NCI-H748 (cell line): ENCODE measurements around the gene B3GALT2.
"Not testable (repeated sequence)": the region's sequence is repeated elsewhere in the genome, so short reads cannot be mapped to it uniquely, and the experiment has no call there.

ENCODE experiments used
- DNase-seq: peaks from one replicate; lab custom pipeline; 2025; ENCODE audit not compliant: unreplicated experiment; lab: John Stamatoyannopoulos, UW

Gene B3GALT2, protein sequence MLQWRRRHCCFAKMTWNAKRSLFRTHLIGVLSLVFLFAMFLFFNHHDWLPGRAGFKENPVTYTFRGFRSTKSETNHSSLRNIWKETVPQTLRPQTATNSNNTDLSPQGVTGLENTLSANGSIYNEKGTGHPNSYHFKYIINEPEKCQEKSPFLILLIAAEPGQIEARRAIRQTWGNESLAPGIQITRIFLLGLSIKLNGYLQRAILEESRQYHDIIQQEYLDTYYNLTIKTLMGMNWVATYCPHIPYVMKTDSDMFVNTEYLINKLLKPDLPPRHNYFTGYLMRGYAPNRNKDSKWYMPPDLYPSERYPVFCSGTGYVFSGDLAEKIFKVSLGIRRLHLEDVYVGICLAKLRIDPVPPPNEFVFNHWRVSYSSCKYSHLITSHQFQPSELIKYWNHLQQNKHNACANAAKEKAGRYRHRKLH

DNA sequence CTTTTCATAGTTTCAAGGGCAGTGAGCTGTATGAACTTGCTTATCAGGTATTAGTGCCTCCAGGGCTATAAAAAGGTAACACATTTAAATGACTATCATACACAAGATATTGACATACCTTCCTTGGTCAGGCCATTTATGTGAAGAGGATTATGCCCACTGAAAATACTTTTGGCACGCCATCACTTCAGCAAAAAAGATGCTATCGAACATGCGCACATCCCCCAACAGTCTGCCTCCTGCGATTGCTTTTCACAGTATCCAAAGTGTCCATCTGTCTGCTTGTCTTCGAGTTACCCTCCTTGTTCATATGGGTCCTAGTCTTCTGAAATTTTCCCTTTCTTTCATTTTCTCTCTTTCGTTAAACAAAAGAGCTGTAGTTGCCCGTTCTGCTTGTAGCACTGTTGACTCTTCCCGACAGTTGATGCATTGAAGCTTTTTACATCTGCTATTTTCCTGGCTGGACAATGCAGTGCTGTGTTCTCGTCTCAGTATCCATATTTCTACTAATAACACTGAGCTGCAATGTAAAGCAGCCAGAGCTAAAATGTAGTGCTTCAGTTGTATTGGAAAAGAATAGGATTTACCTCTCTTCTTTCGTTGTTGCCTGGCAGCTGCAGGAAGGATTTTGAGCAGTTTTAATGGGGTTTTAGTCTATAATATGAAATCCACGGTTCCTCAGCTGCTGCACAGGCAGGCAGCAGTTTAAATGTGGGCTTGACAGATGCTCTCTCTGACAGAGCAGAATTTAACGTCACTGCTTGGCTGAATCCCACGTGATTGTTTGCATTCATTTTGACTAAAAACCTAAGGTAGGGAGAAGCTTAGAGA lies at the start of gene B3GALT2:
Gene B3GALT2, minus strand, starts transcription at position 713 of the 831 bp plus-strand sequence. CDS start 5,051 bp downstream, outside the sequence.
- DNase-seq = peak; percentile 76

DNA sequence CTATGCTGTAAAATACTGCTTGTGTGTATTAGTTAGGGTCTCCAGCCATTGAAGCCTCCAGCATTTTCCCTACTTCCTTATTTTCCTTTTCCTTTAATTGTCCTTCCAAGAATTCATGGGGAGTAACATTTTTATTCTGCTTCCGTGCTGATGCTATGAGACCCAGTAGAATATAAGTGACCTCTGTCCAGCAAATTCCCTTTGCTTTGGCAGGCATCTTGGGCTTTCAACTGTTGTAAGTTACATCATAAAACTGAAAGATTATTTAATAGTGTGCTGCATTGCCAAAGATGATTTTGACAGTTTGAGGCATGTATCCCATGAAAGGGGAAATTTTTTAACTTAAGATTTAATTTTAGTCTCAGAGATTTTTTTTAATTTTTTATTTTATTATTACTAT lies 48.1 kb upstream of the B3GALT2 start:
- no peak for DNase-seq

DNA sequence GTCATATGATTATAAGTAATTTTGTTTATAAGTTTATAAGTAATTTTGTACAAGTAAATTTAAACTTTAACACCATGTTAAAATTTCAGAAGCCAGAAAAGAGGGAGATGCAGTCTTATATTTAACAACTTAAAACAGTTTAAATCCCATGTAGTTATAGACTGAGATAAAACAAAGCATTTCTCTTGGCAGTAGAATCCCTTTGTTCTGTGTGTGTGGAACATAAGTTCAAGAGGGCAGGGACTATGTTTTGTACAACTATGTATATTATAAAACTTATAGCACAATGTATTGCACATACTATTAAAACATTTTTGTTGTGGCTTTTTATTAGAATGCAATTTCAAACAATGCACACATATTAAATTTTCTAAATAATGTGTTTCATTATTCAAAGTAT lies 44.7 kb upstream of the B3GALT2 start:
- not testable (repeated sequence) for DNase-seq

DNA sequence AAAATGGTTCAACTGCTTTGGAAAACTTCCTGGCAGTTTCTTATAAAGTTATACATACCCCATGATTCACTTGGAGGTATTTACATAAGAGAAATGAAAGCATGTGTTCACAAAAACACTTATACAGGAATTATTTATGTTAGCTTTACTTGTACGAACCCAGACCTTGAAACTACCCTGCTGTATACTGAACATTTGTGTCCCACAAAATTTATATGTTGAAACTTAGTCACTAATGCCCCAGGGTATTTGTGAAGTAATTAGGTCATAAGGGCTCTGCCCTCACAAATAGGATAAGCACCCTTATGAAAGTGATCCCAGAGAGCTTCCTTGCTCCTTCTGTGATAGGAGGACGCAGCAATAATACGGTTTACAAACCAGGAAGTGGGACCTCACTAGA lies 42.7 kb upstream of the B3GALT2 start:
- no peak for DNase-seq

DNA sequence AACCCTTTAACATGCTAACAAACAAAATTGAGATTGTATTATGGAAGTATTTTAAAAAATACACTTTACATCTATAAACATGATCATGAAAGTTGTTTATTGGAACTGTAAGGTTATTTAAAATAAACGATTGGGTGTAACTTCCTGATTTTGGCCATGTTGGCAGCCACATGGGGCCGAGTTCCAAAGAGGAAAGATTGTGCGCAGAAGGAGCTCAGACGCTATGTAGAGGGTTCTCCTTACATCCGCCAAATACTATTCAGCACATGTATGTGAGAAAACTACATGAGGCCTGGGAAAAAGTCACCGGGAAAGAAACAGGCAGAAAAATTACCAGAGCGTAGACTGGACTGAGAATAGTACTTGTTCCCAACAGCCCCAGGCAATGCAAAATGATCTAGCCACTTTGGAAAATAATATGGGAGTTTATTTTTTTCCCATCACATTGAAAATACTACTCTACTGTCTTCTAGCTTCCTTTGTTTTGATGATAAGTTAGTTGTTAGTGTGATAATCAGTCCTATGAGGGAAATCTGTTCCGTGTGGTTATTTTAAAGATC lies 35.7 kb upstream of the B3GALT2 start:
- no peak for DNase-seq

DNA sequence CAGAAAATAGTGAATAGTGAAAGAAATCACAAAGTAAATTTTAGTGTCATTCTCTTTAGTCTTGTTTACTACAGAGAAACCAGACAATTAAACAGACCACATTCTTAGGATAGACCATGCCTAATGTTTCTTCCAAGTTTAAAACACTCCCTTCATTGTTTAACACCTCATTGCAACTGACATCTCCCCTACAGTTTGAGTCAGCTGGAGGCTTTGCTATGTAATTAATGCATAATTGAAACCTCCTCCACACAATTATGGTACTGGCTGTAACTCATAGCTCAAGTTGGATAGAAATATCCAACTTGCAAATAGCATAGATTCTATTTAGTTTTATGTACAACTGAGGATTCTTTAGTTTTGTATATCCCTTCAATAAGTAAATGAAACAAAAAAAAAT lies 35.2 kb upstream of the B3GALT2 start:
- DNase-seq = peak; percentile 37

DNA sequence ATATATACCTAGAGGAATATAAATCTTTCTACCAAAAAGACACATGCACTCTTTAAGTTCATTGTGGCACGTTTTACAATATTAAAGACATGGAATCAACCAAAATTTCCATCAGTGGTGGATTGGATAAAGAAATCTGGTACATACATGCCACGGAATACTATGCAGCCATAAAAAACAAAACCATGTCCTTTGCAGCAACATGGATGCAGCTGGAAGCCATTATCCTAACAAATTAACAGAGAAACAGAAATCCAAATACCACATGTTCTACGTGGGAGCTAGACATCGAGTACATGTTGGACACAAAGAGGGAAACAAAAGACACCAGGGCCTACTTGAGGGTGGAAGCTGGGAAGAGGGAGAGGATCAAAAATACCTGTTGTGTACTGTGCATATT lies 33.0 kb upstream of the B3GALT2 start:
- DNase-seq = no peak

DNA sequence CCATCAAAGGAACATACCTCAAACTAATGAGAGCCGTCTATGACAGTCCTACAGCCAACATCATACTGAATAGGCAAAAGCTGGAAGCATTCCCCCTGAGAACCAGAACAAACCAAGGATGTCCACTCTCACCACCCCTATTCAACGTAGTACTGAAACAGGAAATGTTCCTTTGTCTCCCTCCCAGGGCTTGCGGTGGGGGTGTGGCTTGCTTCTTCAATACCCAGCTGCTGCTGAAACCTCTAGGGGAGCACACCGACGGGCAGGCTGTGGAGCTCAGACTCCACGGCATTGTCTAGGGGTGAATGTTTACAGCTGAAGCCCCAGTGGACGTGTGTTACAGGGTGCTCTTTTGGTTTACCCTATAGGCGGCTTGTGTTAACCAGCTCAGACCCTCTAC lies 30.5 kb upstream of the B3GALT2 start:
- peak; percentile 18 for DNase-seq

DNA sequence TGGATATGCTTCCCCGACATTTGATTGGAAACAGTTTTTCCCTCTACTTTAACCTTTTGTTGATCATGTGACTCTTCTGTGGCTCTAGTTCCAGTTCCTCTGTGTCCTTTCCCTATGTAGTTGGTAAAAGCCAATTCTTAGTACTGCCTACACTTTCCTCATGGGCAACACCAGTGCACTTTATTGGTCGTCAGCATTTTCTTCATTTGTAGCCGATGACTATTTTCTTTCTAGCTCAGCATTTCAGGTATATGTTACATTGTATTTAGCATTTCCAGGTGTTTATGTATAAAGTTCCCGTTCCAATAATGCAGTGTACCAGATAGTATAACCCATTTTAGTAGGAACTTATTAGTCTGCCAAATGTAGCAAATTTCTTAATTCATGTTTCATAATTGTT lies 27.6 kb upstream of the B3GALT2 start:
- DNase-seq = no peak

DNA sequence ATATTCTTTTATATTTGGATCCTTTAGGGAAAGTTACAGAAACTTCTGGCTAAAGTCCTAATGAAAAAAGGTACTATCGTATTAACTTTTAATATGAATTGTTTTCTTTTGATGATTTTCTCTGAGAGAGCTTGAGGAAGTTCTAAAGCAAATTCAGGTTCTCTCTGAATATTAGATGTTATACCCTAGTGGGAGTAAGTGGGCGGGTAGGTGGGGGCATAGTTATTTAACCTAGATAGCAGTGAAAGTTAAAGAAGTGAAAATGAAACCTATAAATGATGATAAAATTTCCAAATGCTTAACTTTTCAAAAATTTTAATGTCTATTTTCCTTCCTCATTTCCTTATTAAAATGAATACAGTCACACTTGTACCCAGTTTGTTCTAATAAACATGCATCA lies 26.2 kb upstream of the B3GALT2 start:
- no peak for DNase-seq

DNA sequence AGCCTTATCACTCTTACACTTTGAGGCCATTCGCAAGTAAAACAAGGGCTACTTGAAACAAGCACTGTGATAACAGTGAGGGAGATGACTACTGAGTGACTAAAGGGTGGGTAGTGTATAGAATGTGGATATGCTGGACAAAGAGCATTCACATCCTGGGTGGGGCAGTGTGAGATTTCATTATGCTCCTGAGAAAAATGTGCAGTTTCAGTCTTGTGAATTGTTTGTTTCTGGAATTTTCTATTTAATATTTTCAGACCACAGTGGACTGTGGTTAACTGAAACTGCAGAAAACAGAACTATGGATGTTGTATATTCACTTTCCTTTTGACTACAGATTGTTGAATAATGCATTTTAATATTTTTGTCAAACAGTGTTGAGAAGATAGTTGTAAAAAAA lies 25.1 kb upstream of the B3GALT2 start:
- DNase-seq = no peak

DNA sequence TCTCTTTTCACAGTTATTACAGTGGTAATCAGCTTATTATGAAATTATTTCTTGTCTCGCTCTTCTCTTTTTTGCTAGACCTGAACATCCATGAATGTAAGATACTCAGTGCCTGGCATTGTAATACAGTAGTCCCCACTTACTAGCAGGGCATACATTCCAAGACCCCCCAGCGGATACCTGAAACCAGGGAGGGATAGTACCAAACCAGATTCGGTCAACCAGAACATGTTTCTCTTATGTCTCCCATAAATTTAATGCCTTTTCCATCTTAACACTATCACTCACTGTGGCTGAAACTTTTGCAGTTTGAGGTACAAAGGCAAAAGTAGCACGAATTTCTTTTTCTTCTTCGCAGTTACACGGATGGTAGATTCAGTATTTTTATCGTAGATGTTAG lies 24.6 kb upstream of the B3GALT2 start:
- DNase-seq = no peak

DNA sequence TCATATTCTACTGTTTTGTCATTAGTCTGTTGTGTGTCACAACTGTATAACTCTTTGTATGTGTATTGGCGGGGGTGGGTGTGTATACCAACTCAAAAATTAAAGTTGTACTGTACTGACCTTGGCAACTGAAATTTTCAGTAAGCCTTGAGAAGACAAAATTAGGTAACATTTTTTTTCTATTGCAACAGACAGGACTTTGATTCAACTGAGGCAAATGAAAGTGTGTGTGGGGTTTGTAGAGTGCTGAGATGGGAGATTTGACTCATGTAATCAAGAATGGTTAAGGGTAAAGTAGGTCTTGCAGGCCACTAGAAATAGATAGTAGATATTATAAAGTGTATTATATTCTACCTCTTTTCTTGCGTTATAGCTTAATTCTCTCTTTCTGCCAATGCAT lies 14.6 kb upstream of the B3GALT2 start:
- no peak for DNase-seq

DNA sequence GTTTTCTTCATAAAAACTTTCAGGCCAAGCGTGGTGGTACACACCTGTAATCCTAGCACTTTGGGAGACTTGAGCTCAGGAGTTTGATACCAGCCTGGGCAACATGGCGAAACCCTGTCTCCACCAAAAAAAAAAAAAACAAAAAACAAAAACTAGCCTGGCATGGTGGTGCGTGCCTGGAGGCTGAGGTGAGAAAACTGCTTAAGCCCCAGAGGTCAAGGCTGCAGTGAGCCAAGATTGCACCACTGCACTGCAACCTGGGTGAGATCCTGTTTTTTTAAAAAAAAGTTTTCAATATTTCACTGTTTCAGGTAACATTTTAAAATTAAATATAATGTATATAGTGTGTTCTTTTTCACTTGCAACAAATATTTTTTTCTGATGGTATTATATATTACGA lies 13.5 kb upstream of the B3GALT2 start:
- no peak for DNase-seq

DNA sequence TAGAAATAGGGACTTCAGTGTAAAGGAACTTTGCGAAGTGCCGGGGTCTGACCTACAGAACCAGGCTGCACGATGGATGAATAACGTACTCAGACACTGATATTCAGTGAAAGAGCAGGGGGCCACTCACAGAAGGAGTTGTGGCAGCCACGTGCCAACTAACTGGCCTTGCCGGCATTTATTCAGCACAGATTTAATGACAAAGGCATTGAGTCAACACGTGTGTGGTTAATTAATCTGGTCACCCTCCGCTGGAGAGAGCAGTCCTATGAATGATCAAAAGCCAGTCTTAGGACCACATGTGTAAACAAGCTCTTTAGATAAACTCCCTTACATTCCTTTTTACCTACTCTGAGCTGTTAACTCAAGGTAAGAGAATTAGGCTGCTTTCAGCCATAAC lies 6.2 kb upstream of the B3GALT2 start:
- DNase-seq = no peak

DNA sequence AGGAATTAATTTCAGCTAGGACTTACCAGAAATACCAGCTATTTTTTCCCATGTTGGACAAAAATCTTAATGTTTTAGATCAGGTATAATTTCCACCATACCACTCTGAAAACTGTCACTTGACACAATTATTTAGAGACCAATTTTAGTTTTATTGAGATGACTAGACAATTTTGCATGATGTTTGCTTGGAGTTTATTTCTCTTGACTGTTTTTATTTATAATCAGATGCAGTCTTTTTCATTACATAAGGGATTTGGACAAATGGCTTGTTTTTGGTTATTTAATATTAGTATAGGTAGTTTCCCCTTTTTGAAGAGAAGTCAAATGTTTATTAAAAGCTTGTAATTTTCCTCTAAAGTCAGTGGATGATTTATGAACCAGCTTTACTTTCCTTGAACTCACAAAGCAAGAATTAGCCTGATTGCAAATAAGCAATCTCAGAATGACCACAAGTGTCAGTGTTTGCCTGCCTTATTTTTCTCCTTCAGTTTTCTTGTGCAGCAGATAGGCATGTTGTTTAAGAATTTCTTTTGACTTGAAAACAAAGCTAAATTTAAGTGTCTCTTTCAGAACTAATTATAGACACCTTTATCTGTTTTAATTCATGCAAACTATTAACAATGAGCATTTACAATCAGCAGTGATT lies 3.8 kb upstream of the B3GALT2 start:
- DNase-seq = peak; percentile 10

DNA sequence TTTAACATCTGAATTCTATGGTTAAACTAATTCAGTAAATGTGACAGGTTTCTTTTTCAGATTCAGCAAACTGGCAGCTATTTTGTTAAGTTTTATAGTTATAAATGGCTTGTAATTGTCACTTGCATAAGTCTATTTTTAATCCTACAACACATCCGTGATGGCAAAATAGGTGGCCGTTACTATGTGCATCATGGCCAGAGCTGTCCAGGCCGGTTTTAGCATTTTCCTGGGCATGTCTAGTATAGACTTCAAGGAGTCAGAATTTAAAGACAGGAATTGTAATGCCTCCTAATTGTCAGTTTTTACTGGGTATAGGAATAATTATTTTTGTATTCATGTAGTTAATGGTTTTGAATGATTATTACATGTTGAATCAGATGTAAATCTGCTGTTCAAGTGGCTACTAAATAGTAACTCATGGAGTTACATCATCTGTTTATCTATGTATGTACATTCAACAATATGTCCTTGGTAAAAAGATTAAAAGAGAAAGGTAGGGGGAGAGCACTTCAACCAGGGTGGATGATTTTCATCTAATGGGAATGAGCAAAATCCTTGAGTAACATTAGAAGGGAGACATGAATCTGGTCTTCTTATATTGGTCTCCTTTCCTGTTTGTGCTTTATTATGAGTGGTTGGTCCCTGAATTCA lies 3.2 kb upstream of the B3GALT2 start:
- peak; percentile 27 for DNase-seq

DNA sequence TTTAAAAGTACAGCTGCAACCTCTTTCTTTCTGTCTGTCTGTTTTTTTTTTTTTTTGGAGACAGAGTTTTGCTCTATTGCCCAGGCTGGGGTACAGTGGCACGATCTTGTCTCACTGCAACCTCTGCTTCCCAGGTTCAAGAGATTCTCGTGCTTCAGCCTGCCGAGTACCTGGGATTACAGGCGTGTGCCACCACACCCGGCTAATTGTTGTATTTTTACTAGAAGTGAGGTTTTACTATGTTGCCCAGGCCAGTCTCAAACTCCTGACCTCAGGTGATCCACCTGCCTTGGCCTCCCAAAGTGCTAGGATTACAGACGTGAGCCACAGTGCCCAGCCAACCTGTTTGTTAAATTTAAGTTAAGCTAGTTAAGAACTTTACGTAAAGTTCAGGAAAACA lies 2.5 kb upstream of the B3GALT2 start:
- DNase-seq = not testable (repeated sequence)

DNA sequence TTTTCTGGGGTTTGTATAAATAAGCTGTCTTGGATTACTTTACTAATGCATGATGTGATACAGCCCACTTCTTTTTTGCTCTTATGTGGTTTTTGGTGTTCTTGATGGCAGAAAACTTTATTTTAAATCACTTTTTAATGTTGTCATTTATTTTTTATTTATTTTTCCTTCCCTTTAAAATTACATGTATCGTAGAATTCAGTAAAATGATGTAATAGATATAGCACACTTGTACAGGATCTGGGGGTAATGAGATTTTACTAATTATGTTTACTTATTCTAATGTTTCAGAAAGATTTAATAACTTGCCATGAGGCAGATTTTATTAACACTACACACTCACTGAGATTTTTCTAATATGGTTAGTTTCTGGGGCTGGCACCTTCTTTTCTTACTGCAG lies 701 bp upstream of the B3GALT2 start:
- DNase-seq = peak; percentile 7

DNA sequence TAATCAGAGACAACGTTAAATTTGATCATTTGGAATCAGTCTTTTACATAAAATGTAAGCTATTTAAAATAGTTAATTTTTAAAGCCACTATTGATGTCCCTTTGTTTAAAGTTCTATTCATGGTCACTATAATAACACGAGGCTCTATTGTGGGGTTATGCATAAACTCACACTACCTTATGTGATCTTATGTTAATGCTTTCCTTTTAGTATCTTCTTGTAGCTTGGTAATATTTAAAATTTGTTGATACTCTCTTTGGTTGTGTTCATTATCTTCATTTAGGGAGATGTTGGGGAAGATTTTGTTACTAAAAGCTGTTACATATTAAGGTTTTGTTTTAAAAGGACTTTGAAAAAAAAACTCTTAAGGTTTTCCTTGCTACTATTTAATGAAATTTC lies 1.2 kb downstream of the B3GALT2 start:
- no peak for DNase-seq

DNA sequence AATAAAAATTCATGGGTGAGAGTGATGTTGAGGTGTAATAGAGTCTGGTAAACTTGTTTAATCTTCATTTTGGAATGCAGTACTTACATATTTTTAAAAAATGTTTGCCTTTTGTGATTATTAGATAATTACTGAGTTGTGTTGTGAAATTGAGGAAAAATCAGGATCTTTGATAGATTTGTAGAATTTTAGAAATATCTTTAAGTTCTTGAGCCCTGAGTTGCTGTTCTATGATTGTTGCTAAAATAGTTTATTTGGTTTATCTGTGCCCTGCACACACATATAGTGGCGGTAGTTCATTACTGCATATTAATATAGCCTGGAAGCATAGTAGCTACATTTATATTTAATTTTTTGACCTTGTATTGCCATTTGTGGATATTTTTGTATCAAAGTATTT lies 1.6 kb downstream of the B3GALT2 start:
- no peak for DNase-seq
